GM21717 (cell line): ENCODE data around the gene GDPD4.

ENCODE experiments used
- ATAC-seq: cut with Tn5 transposase; IDR thresholded peaks from one replicate; pipeline ENCODE4 v1.9.1; 2021; ENCODE audit warnings: mild to moderate bottlenecking, moderate library complexity; ENCODE audit not compliant: unreplicated experiment

GDPD4 gene

GRCh38 chr11:77191823-77192495, 109.5 kb downstream of the GDPD4 start:
- ATAC-seq, result no peak

- no peak for ATAC-seq
Observed at GRCh38 chr11:77191429-77191822, 110.1 kb downstream of the GDPD4 start.

- ATAC-seq, result no peak
Observed at GRCh38 chr11:77190331-77191075, 111.0 kb downstream of the GDPD4 start.

- no peak for ATAC-seq
Observed at GRCh38 chr11:77189588-77190210, 111.8 kb downstream of the GDPD4 start.

GRCh38 chr11:77188633-77189491, 112.6 kb downstream of the GDPD4 start:
- no peak for ATAC-seq

GRCh38 chr11:77187776-77188632, 113.5 kb downstream of the GDPD4 start:
- ATAC-seq, result no peak

GRCh38 chr11:77187111-77187750, 114.3 kb downstream of the GDPD4 start:
- no peak for ATAC-seq

GRCh38 chr11:77186302-77186701, 115.2 kb downstream of the GDPD4 start:
- ATAC-seq, result no peak

GRCh38 chr11:77184136-77184860, 117.2 kb downstream of the GDPD4 start:
- no peak for ATAC-seq

GRCh38 chr11:77183431-77183984, 118.0 kb downstream of the GDPD4 start:
- no peak for ATAC-seq

- ATAC-seq, result no peak
Observed at GRCh38 chr11:77182542-77183430, 118.7 kb downstream of the GDPD4 start.

GRCh38 chr11:77181799-77182541, 119.5 kb downstream of the GDPD4 start:
- no peak for ATAC-seq

GRCh38 chr11:77181226-77181625, 120.3 kb downstream of the GDPD4 start:
- ATAC-seq, result no peak

- no peak for ATAC-seq
Observed at GRCh38 chr11:77180346-77180745, 121.1 kb downstream of the GDPD4 start.

- ATAC-seq, result no peak
Observed at GRCh38 chr11:77179681-77180080, 121.8 kb downstream of the GDPD4 start.

GRCh38 chr11:77179048-77179447, 122.4 kb downstream of the GDPD4 start:
- ATAC-seq, result no peak

GRCh38 chr11:77178150-77178549, 123.3 kb downstream of the GDPD4 start:
- ATAC-seq, result no peak
